GM12878 (cell line): ENCODE data around the gene MRPL42.
"Not testable (repeated sequence)": the region's sequence is repeated elsewhere in the genome, so short reads cannot be mapped to it uniquely, and the experiment has no call there.

ENCODE experiments used
- POLR2AphosphoS5 ChIP-seq: IDR thresholded peaks from 2 replicates; pipeline ENCODE4 v1.6.1; 2011; ENCODE audit warnings: mild to moderate bottlenecking, low read length, inconsistent platforms
- USF2 ChIP-seq: IDR thresholded peaks from 2 replicates; pipeline ENCODE4 v1.6.1; 2011; ENCODE audit warnings: low read depth, low read length, improper control_type of control experiment, borderline replicate concordance

DNA sequence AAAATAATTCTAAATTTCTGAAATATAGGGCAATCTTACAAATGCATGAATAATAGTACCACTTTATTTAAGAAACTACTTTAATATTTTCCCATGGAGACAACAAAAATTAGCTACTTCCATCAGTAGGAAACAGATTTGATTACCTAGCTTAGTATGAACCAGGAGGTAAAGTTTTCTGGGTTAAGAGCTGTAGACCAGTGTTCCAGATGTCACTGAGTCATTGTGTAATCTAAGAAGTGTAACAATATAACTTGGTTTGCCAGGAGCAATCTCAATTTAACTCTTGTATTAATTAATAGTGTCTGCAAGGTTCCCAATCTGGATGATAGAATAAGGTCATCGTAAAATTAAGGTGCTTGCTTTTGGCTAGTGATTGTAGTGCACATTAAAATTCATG lies 31.5 kb downstream of the MRPL42 start:
- not testable (repeated sequence) for TF ChIP-seq USF2, POLR2AphosphoS5
